ENCODE measurements around the gene PMVK.

PMVK gene

GRCh38 chr1:154945962-154946850 is 9.7 kb upstream of the PMVK start:
- no peak for DNase-seq (ENCODE audit: low read depth)

DNA sequence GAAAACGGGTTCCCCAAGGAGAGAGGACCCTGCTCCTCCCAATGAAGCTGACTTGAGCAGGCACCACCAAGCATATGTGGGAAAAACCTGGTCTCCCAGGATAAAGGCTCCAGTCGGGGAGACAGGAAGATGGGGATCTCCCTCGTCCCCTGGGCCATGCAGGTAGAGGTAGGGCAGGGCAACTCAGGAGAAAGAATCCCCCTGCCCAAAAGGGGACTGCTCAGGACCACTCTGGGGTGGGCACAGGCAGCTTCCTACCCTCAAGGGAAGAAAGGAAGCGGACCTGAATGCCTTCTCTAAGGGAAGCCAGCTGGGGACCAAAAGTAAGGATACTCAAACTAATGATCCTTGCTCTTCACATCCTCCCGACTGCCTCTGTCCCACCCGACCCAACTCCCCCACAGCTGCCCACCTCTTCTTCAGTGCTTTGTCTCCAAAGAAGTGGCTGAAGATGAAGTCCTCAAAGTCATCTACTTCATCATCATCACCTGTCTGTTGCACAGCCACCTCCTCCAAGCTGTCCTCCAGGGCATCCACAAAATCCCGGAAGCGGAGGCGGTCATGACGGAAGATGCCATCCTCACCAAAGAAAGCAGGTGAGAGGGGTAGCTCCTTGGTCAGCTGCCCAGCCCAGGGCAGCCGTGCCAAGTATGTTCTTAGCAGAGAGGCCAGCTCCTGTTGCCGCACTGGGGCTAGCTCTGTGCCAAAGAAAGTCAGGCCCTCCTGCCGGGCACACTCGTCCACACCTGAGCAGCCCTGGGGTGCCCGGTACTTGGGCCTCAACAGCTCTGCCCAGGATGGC is 8.8 kb upstream of the PMVK start:
- no peak for DNase-seq (ENCODE audit: low read depth)

DNA sequence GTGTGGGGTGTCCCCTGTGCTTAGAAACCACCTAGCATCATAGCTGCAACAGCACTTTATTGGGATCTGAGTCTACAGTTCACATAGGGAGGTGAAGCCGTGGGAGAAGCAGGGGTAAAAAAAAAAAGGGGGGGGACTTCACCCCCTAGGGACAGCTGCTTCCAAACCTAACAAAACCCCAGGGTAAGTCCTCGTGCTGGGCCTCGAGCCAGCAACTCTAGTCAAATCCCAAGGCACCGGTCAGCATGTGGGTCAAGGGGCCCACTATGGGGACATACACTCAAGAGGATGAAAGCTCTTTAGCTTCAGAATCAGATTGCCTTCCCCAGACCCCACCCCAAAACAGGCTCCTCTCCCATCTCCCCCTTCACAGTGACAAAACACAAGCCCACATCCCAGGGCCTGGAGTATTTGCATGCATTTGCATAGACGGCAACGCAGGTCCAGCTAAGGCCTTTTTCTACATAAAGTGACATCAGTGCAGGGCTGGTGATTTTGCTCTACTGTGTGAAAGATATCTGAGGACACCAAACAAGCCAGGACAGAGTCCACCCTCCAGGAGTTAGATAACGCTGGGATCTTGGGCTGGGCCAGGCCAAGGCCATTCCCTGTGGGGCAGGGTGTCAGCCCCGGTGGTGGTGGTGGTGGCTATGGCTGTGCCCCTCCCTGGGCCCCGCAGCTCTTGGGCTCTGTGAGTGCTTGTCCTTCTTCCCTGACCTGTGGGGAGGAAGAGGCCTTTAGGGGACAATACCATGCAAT is 8.1 kb upstream of the PMVK start:
- DNase-seq (ENCODE audit: low read depth) = no peak

- DNase-seq (ENCODE audit: low read depth) = no peak
These were observed 7.3 kb upstream of the PMVK start for GRCh38 chr1:154943649-154944400.

- DNase-seq (ENCODE audit: low read depth) = no peak
These were observed 5.0 kb upstream of the PMVK start for GRCh38 chr1:154941333-154942013.

DNA sequence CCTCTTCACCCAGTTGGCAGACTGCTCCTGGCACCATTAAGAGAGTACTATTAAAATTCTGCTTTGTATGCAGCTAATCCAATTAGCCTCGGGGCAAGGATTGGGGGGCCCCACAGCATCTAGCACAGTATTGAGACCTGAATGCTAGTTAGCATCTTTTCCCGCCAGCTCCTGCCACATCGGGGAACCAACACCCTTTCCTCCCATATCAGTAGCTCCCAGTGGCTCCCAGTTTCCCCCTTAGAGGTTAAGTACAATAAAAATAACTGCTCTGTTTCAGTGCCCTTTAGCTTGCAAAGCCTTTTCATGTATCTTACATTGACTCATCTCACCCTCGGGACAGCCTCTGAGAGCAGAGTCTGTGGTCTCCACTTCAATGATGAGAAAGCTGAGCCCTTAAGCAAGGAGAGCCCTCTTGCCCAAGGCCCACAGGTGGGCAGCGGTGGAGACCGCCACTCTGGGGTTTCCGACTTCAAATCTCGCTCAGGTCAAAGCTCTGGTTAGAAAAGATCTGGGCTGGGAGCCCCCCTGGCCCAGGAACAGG is 4.2 kb upstream of the PMVK start:
- no peak for DNase-seq (ENCODE audit: low read depth)

DNA sequence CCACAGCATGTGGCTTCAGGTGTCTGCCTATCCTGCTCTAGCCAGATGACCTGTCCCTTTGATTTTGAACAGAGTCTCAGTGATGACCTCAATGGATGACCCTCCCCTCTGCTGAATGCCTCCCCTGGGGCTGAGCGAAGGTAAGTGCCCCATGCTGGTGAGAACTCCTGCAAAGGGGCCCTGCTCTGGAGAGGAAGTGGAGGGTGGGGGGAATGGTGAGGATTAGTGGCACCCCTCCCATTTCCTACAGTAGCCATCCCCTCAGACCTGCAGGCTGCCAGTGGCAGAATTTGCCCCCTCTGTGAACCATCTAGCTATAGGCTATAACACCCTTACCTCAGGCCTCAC is 3.7 kb upstream of the PMVK start:
- DNase-seq (ENCODE audit: low read depth) = no peak

DNA sequence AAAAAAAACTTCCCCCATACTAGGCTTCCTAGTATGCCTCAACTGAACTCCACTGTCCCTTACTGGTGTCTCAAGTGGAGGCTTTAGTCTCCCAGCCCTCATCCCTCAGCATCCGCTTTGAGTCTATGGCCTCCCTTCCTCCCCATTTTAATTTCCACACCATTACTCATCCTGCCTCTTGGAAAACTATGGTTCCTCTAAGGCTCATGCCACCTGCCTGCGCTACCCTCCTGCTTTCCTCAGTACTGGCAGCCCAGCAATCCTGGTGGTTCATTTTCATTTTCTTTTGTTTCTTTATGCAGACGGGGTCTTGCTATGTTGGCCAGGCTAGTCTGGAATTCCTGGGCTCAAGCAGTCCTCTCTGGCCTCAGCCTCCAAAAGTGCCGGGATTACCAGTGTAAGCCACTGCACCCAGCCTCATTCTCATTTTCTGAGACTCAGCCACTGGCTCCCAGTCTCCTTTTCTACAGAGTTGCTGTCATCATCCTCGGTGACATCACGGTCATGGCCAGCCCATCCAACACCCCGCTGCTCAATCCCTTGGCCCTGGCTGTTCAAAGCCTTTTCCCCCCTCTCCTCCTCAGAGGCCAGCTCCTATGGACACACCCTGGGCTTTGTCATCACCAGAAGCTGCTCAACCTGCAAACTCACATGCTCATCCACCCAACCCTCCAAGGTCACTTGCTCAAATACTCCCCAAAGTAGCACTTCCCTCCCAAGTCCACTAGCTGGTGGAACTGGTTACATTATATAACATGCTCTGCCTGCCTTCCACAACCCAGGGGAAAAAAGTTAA is 2.3 kb upstream of the PMVK start:
- no peak for DNase-seq (ENCODE audit: low read depth)

- no peak for DNase-seq (ENCODE audit: low read depth)
These were observed 1.5 kb upstream of the PMVK start for GRCh38 chr1:154937988-154938386.

DNA sequence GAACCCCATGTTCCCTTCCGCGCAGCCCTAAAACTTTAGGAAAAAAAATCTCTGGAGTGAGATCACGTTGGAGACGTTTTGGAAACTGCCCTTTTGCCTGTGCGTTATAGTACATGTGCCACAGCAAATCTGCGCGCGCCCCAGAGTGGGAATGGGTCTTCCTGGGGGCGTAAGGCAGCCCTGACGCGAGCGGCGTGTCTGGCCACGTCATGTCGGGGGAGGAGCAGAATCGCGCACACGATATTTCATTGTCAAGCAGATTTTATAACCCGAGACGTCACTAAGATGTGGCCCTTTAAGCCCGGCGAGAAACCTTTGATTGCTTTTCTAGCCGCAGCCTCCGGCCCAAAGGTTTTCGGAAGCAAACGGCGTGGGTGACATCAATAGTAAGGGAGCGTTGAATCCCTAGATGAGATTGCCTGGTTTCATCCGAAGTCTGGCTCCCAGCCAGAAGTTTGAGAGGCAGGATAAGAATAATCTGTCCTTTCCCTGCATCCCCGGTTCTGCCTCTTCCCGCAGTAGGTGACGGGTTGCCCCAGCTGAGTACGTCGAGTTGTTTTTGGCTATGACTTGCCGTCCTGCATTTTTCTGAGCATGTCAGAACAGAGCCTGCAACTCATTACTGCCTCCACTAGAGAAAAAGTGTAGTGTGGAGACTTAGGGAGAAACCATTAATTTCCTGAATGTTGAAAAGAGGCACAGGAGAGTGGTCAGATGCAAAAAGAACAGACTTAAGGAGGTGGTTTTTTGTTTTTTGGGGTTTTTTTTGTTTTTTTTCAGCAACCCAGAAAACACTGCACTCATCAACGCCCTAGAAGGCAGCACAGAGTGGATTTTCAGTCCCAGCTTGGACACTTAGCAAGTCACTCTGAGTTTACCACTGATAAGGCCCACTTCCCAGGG is 817 bp upstream of the PMVK start:
- DNase-seq (ENCODE audit: low read depth) = peak; percentile 83

DNA sequence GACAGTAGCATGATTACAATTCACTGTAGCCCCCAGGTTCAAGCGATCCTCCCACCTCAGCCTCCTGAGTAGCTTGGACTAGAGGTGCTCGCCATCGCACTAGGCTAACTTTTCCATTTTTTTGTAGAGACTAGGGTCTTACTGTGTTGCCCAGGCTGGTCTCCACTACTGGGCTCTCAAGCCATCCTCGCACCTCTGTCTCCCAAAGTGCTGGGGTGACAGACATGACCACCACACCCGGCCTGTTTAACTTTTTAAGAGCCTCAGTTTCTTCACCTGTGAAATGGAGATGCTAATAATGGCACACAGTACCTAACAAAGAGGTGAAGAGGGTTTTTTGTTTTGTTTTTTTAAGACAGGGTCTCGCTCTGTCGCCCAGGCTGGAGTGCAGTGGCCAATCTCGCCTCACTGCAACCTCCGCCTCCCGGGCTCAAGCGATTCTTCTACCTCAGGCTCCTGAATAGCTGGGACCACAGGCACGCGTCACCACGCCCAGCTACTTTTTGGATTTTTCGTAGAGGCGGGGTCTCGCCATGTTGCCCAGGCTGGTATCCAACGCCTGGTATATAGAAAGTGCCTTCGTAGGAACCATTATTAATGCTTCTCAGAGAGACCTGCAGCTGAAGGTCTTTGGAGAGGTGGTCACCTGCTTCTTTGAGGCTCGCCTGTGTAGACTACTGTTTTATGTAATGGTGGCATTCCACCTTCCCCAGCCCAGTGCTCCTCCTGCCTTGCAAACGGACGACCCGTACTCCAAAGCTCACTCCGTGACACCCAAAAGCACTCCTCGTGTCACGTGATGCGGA is 567 bp downstream of the PMVK start:
- no peak for DNase-seq (ENCODE audit: low read depth)

DNA sequence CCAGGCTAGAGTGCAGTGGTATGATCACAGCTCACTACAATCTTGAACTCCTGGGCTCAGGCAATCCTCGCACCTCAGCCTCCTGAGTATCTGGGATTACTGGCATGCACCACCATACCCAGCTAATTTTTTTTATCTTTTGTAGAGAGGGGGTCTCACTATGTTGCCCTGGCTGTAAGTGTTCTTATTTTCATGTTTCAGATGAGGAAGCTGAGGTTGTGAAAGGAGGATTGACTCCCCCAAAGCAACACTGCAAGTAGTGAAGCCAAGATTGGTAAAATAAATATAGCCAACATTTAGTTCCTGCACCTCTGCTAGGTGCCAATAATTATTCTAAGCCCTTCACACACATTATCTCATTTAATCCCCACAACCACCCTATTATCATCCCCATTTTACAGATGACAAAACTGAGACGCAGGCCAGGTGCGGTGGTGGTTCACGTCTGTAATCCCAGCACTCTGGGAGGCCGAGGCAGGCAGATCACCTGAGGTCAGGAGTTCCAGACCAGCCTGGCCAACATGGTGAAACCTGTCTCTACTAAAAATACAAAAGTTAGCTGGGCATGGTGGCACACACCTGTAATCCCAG is 2.1 kb downstream of the PMVK start:
- no peak for DNase-seq (ENCODE audit: low read depth)

DNA sequence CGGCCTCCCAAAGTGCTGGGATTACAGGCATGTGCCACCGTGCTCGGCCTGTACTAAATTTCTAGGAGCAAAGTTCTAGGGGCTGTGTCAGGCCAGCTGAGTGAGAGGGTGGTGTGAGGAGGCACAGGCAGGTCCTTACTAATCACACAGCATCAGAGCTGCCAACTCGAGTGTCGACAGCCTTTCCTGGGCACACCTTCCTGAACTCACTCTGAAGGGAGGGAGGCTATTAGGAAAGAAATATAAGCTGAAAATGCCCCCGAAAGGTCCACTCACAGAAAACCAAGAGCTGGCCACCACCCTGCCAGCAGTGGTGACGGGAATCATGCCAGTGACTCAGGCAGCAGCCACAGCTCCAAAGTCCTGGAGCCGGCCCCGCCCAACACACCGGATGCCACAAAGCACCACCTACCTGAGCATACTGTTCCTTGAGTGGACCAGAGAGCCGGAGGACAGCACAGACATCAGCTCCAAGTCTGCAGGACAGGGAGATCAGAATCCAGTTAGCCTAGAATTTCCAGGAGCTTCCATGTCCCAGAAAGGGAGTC is 4.5 kb downstream of the PMVK start:
- no peak for DNase-seq (ENCODE audit: low read depth)

DNA sequence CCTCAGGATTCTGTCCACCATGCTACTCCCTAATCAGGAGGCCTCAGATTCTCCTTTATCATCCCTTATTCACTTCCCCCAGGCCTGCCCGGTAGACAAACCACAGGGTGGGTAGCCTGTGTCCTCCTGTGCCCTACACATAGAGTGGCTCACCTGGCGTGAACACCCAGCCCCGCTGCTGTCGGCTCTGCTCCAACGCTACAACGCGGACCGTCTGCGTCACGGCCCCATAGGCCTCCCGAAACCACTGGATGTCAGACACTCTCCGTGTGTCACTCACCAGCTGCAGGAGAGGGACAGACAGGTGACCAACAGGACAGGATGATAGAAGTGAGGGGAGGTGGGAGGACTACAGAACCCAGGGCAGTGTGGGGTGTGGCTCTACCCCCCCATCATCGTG is 10.3 kb downstream of the PMVK start:
- no peak for DNase-seq (ENCODE audit: low read depth)

DNA sequence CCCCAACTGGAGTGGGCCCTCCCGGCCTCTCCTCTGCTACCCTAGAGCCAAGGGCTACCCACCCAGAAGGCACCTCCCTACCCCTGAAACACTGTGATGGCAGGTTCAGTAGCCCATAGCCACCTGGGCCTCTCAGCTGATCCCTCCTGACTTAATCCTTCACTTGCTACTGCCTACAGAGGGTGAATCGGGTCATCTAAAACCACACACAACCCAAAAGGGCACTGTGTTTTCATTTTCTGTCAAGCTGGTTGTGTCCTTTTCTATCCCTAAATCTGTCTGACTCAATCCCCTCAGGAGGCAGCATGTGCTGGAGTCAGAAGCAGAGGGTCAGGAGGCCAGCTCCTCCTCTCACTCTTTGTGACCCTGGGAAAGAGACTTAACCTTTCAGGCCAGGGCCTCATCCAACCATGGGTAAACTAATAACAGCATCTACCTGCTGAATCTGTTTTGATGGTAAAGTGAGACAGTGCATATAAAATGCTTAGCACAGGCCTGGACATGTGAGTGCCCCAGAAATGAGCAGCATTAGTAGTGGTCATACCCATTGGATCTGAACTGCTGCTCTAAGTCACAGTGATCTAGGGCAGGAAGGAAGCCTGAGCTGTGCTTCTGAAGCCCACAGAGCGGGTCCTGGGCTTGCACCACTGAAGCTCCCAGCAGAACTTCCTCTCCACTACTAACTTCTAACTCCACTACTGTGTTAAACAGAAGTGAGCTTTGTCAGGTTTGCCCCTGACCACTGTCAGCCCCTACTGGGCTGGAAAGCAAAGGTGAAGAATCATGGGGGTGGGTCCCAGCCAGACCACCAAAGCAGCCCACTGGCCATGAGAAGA is 11.0 kb downstream of the PMVK start:
- no peak for DNase-seq (ENCODE audit: low read depth)

- no peak for DNase-seq (ENCODE audit: low read depth)
These were observed 12.8 kb downstream of the PMVK start for GRCh38 chr1:154923695-154924094.

DNA sequence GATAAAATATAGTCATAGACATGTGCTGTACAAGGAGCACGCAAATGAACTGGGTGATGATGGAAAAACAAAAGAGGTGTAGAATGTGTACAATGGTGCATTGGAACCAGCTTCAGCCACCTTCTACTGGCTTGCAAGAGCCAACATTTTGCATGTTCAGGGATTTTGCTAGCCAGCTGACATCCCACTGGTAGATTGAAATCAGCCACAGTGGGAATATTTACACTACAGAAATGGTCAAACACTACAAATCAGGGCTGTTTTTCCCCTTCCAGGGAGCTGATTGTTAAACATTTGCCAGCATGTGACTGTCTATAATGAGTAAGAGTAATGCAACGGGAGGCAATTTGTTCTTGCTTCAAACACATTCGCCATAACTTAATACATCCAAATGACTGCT is 23.2 kb downstream of the PMVK start:
- no peak for DNase-seq (ENCODE audit: low read depth)

Data from non-pigmented ciliary epithelial cell (primary cell).